GM18526 (cell line): ENCODE results near the gene SDS.

Experiments used
- POLR2A ChIP-seq: IDR thresholded peaks from 3 replicates; pipeline ENCODE4 v1.6.1; 2011; ENCODE audit not compliant: insufficient read length; ENCODE audit errors: extremely low read depth

SDS gene

DNA sequence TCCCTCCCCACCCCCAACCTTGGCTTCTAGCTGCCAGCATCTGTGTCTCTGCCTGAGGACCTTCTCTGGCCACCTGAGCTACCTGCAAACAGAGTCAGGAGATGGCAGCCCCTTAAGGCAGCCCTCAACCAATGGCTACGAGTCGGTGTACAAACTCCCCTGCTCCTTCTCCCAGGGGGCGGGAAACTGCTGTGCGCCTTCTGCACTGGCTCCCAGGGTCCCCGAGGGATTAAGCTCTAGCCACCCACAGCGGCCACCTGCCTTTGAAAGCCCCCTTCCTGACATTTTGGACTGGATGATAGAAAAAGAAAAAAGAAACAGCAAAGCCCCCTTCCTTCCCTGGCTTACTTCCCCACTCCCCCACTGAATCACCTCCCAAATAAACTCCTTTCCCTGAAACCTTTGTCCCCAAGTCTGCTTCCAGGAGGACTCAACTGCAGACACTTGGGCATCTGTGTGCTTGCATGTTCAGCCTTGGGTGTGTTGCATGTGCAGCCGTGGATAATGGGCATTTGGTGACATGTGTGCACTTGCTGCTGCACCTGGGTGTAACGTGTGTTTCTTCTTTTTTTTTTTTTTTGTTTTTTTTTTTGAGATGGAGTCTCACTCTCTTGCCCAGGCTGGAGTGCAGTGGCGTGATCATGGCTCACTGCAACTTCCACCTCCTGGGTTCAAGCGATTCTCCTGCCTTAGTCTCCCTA, 6.0 kb downstream of the SDS start:
- no peak for TF ChIP-seq POLR2A

DNA sequence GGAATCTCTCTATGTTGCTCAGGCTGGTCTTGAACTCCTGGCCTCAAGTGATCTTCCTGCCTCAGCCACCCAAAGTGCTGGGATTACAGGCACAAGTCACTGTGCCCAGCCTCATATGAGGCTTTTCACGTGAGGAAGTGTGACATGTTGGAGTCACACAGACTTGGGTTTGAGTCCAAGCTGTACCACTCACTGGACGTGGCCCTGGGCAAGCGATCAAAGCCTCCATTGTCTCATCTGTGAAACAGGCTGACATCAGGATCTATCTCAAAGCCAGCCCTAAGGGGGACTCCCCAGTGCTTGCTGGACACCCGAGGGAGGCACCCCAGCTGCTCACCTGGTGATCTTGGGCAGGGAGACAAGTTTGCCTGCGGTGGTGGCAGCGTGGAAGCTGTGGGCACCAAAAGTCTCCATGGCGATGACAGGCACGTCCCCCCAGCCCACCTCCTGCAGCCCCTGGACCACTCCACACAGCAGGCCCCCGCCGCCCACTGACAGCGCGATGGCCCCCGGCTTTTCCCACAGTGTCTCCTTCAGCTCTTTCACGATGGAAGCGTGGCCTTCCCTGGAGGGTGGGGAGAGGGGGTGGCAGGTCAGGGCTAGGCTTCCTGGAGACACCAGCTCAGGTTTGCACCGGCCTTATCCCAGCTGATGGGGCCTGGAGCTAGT, 6.7 kb downstream of the SDS start:
- no peak for TF ChIP-seq POLR2A

DNA sequence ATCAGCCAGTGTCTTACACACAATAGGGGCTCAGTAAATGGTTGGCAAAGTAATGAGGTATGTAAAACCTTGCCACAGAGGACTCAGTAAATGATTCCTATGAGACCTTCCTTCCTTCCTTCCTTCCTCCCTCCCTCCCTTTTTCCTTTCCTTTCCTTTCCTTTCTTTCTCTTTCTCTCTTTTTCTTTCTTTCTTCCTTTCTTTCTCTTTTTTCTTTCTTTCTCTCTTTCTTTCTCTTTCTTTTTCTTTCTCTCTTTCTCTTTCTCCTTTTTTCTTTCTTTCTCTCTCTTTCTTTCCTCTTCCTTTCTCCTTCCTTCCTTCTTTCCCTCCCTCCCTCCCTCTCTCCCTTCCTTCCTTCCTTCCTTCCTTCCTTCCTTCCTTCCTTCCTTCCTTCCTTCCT, 7.5 kb downstream of the SDS start:
- TF ChIP-seq POLR2A: no peak

DNA sequence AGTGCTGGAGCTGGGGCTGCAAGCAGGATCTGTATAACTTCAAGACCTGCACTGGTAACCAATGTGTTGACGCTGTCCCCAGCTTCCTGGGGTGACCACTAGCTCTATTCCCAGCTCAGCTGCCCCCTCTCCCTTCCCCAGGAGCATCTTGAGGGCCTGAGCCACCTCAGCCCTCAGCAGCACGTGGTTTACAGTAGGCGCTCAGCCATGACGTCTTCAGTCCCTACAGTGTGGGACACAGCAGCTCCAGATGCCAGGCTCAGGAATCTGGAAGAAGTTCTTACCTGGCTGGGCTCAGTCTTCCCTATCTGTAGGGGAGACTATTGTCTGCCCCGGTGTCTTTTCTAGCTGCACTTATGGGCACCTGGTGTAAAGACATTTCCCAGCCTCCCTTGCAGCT, 8.6 kb downstream of the SDS start:
- no peak for TF ChIP-seq POLR2A

DNA sequence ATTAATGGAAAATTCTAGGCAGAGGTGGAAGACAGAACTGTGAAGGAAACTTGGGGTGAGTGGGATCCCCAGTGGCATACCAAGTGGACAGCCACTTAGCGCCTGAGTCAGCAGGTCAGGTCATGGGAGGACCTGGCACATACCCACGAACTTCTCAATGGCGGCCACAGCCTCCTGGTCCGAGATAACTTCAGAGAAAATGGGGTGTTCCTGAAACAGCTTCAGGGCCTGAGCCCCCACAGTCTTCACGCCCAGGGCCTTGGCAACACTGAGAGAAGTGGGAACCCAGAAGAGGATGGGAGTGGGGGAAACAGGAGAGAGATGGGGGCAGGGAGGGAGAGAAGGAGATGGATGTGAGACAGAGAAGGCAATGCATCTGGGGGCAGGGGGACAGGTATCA, 9.9 kb downstream of the SDS start:
- no peak for TF ChIP-seq POLR2A

DNA sequence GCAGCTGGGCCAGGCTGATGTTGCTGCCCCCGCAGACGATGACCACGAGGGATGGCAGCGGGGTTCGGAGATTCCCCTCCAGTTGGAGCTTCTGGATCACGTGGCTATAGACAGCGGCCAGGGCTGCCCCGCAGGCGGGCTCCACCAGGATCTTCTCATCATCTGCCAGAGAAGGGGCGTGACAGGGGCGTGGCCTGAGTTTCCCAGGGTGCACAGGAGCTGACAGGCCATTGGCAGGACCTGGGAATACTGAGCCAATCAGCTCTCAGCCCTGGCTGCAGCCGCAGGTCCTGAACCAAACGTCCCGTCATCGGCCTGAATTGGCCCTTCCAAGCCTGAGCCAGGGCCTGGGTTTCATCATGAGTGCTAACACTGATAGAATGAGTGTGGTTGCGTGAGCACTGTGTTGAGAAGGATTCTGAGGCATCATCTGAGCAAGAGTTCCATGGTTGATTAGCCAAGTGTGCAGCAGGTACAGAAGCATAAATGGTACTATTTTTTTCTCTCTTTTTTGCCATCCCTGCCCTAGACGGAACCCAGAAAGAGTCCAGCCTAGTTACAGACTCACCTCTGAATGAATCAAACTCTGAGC, 10.6 kb downstream of the SDS start:
- TF ChIP-seq POLR2A: no peak

DNA sequence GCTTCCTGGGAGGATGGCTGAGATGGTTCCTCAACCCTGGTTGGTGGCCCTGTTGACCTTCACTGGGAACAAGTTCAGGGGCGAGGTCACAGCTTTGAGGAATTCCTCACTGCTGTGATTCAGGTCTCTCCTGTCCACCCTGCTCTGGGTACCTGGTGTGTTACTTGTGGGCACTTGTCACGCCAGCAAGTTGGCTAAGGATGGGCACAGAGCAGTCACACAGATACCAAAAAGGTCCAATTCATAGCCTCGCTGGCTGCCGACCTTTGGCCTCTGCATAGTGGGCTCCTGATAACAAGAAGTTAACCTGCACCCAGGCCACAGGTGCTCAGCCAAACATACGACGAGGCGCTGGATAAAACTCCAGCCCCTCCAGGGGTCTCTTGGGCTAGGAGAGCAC, 11.2 kb downstream of the SDS start:
- no peak for TF ChIP-seq POLR2A

DNA sequence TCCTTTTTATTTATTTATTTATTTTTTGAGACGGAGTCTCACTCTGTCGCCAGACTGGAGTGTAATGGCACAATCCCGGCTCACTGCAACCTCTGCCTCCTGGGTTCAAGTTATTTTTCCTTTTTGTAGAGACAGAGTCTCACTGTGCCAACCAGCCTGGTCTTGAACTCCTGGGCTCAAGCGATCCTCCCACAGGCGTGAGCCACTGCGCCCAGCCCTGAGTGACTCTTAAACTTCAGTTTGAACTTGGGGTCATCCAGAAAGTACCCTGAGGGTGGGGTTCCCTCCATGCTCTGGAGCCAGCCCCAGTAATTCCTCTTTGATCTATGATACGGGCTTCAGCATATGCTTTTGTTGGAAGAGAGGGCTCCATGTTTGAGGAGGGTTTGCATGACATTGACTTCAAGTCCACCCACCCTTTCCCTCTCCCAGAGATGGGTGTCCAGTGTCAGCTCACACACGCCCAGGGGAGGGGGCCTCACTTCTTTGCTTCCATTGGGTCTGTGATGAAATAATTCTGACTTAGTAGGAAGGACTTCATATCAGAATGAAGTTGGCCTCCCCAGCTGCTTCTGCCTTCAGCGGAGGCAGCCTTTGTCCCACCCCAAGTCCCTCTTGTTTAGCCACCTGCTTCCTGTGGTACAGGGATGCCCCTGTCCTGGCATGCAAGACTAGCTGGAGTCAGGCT, 11.9 kb downstream of the SDS start:
- TF ChIP-seq POLR2A: no peak

DNA sequence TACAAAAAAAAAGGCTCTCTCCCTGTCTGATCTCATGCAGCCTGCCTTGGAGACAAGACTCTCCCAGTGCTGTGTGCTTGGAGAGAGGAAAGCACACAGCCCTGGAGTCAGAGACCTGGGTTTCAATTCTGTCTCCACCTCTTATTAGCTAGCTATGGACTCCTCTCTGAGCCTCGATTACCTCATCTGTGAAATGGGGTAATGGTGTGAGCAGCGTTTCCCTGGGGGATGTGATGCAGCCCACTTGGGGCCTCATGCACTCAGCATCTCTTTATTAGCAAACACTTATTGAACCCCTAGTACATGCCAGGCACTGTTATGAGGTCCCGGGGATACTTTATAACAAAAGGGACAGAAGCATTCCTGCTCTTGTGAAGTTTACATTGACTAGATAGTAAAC, 12.5 kb downstream of the SDS start:
- no peak for TF ChIP-seq POLR2A

DNA sequence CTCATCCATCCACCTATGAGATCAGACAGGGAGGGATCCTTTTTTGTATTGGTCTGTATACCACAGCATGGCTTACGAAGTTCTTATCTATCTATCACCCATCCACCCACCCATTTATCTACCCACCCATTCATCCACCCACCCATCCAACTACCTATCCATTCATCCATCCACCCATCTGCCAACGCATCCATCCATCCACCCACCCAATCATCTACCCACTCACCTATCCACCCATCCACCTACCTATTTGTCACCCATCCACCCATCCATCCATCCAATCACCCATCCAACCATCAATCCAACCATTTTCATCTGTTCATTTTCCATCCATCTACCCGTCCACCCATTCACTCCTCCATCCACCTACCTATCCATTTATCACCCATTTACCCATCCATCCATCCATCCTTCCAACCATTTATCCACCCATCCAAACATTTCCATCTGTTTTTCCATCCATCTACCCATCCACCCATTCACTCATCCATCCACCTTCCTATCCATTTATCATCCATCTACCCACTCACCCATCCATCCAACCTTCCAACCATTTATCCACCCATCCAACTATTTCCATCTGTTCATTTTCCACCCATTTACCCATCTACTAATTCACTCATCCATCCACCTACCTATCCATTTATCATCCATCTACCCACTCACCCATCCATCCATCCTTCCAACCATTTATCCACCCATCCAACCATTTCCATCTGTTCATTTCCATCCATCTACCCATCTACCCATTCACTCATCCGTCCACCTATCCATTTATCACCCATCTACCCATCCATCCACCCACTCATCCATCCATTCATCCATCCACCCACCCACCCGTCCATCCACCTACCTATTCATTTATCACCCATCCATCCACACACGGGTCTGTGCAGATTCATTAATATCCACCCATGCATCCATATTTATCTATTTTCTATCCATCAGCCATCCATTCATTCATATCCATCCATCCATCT, 13.3 kb downstream of the SDS start:
- TF ChIP-seq POLR2A: no peak

DNA sequence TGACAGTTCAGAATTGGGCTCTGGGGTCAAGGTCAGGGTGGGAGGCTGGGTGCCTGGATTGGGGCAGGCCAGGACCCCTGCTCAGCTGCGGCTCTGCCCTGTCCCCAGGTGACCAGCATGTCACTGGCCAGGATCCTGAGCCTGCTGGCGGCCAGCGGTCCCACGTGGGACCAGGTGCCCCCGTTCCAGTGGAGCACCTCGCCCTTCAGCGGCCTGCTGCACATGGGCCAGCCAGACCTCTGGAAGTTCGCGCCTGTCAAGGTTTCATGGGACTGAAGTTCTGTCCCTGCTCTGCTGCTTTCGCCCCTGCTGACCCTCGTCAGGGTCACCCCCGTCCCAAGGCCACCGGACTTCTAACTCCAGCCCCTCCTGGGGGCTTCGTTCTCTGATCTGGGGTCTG, 15.3 kb downstream of the SDS start:
- TF ChIP-seq POLR2A: no peak

DNA sequence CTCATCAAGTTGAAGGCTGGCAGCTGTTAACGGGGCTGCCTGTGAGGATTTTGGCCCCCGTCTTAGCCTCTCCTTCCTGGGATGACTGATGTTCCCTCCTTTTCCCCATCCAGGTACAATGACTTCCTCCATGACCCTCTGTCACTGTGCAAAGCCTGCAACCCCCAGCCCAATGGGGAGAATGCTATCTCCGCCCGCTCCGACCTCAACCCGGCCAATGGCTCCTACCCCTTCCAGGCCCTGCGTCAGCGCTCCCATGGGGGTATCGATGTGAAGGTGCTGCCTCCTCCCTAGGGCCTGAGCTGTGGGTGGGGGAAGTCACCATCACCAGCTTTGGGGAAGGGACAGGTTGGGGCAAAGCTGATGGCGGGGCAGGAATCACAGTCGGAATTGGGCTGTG, 16.1 kb downstream of the SDS start:
- TF ChIP-seq POLR2A: no peak

DNA sequence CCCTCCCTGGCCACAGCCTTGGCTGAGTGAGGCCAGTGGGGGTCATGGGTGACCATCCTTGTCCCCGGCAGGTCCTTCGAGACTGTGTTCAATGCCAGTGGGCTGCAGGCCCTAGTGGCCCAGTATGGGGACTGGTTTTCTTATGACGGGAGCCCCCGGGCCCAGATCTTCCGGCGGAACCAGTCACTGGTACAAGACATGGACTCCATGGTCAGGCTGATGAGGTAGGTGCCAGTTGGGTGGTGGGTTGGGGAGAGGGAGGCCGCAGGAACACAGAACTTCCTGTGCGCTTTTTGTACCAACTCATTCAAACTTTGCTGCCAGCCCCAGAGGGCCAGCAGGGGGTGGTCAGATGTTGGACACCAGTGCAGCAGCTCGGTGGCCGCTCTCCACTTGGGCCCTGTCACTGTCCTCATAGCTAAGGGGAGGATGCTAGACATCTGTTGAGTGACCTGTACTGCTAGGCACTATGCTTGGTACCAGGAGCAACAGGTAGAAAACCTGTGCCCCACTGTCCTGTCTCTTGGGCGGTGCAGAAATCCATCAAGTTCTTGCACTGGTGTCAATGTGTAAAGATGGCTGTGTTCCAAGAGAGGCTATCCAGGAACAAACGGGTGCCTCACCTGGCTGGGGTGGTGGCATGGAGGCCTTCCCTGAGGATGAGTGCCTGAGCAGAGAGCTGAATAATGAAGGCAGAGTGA, 16.7 kb downstream of the SDS start:
- TF ChIP-seq POLR2A: no peak

DNA sequence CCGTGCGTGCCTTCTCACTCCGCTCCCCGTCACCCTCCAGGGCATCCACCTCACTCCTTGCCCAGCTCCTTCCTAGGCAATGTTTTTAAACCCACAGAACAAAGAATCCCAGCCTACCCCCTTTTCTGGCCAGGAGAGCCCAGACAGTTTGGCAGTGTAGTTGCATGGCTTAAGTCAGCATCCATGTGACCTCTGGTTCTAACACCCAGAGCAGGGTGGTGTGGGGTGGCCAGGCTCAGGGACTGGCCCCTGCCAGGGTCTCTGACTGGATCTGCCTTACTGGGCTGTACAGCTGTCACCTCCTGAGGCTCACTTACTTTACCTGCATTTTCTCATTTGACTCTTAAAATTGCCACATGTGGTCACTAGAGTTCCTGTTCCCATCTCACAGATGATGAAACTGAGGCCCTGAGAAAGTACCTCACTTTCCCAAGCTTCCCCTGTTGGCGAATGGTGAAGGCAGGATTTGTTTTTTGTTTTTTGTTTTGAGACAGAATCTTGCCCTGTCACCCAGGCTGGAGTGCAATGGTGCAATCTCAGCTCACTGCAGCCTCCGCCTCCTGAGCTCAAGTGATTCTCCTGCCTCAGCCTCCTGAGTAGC, 18.3 kb downstream of the SDS start:
- no peak for TF ChIP-seq POLR2A
